T47D (cell line): ENCODE data around the gene EFTUD2.

ENCODE experiments used
- DNase-seq, 2 experiments: peaks; one replicate each; pipeline versions ENCODE4 v3.0.0 to v3.0.0-alpha.2; 2011 to 2012; ENCODE audit warnings: low read depth in 1 of 2, low spot score in 1 of 2
- JUND ChIP-seq: IDR thresholded peaks from 2 replicates; pipeline ENCODE4 v1.6.1; 2012; ENCODE audit warnings: low read depth
- in situ Hi-C: cut with HindIII; loops from 2 replicates; pipeline ENCODE4 v1.10.0; 2016; ENCODE audit warnings: low sequenced_read_pairs, low pct_unique_long_range_greater_than_20kb

EFTUD2 gene

GRCh38 chr17:44904001-44904984, 5.0 kb upstream of the EFTUD2 start:
- in situ Hi-C loops: no loop called here
- DNase-seq: no peak
- TF ChIP-seq JUND: no peak

GRCh38 chr17:44903012-44903685, 3.9 kb upstream of the EFTUD2 start:
- no peak for TF ChIP-seq JUND
- in situ Hi-C loops: no loop called here
- DNase-seq: no peak

GRCh38 chr17:44902135-44902760, 3.0 kb upstream of the EFTUD2 start:
- in situ Hi-C loops: no loop called here
- DNase-seq: no peak
- TF ChIP-seq JUND: no peak

- TF ChIP-seq JUND: no peak
- peak in 1 of 2 experiments; percentile 74 for DNase-seq
- in situ Hi-C loops: no loop called here
Measured at GRCh38 chr17:44901411-44901921, 2.2 kb upstream of the EFTUD2 start.

- DNase-seq: peak in 1 of 2 experiments; percentile 46
- in situ Hi-C loops: no loop called here
- TF ChIP-seq JUND: no peak
Measured at GRCh38 chr17:44900894-44901293, 1.6 kb upstream of the EFTUD2 start.

- TF ChIP-seq JUND: no peak
- peak in 1 of 2 experiments; percentile 64 for DNase-seq
- in situ Hi-C loops: no loop called here
Measured at GRCh38 chr17:44898768-44899073, 524 bp downstream of the EFTUD2 start.

- in situ Hi-C loops: no loop called here
- no peak for DNase-seq
- TF ChIP-seq JUND: no peak
Measured at GRCh38 chr17:44894642-44895041, 4.6 kb downstream of the EFTUD2 start.

- TF ChIP-seq JUND: no peak
- DNase-seq: no peak
- in situ Hi-C loops: no loop called here
Measured at GRCh38 chr17:44892250-44892649, 7.0 kb downstream of the EFTUD2 start.

GRCh38 chr17:44889003-44889402, 10.2 kb downstream of the EFTUD2 start:
- in situ Hi-C loops: no loop called here
- DNase-seq: no peak
- no peak for TF ChIP-seq JUND

- DNase-seq: no peak
- in situ Hi-C loops: no loop called here
- no peak for TF ChIP-seq JUND
Measured at GRCh38 chr17:44887971-44888954, 11.0 kb downstream of the EFTUD2 start.

GRCh38 chr17:44887016-44887415, 12.2 kb downstream of the EFTUD2 start:
- TF ChIP-seq JUND: no peak
- in situ Hi-C loops: no loop called here
- no peak for DNase-seq

- no peak for DNase-seq
- in situ Hi-C loops: no loop called here
- TF ChIP-seq JUND: no peak
Measured at GRCh38 chr17:44884941-44885340, 14.3 kb downstream of the EFTUD2 start.
